Measurements from ENCODE around the gene NLRX1. TPM values are rescaled to one million over a fixed set of nuclear protein-coding genes. Genes with fewer than 3 reads are reported as not detected.
A peak's percentile ranks its signal among the peaks of the same experiment; 100 is the strongest.

Gene NLRX1
- total and polyA plus RNA-seq, 2 donors (not counting 3 experiments of a cell fraction or from before 2014, with no cell fraction given): 15.1 to 15.5 TPM

- peak overlapping the region; percentile 34 for H3K4me2 ChIP-seq (ENCODE audit: insufficient read depth, low read length)
- POLR2A ChIA-PET: no interaction called here
- H3K9me3 ChIP-seq (replicated peaks; ENCODE audit: control insufficient read depth, insufficient read depth, low read length): no peaks in the 10 kb centered on the region
- no peak overlapping the region for H3K9ac ChIP-seq (replicated peaks; ENCODE audit: extremely low read depth, insufficient read depth, low read length)
- H3K4me3 ChIP-seq (replicated peaks in 1 of 3; ENCODE audit: insufficient read depth in 1 of 3, low read depth in 1 of 3, low read length in 3 of 3): no peak overlapping the region
- DNase-seq (ENCODE audit: low read depth, low spot score) (peak; percentile 29), FAIRE-seq (no peak)
- H3K9me1 ChIP-seq (replicated peaks; ENCODE audit: control insufficient read depth, extremely low read depth, insufficient read depth, low read length): no peaks in the 10 kb centered on the region
- no TSS peak for BruUV-seq (replicated peaks)
- CTCF ChIA-PET: interaction anchor here (0.7 to 1.7 kb wide), 5 partner anchors 18 to 162 kb away, joined by 3 to 5 read pairs (median 4); partner anchors contain the start of genes CBL and VPS11
- intact Hi-C loops (cut with micrococcal nuclease) (loop anchor here (1.0 to 5.0 kb wide), 2 partner anchors 22 to 33 kb away; no protein-coding TSS in a partner anchor), dilution Hi-C loops (cut with MboI; ENCODE audit: extremely low pct_ligation_motif_present, low sequenced_read_pairs) (no loop called here)
- peaks cover 59% of the 10 kb centered on the region for H3K79me2 ChIP-seq (ENCODE audit: control insufficient read depth, insufficient read depth, low read length)
- H3K36me3 ChIP-seq (ENCODE audit: control insufficient read depth in 2 of 2, extremely low read depth in 1 of 2, insufficient read depth in 2 of 2, low read length in 2 of 2): peaks cover 1 to 6% of the 10 kb centered on the region in 2 experiments
- H3K27ac ChIP-seq (ENCODE audit: insufficient read depth, low read depth, low read length): peak overlapping the region; percentile 57
- no peaks in the 10 kb centered on the region for H4K20me1 ChIP-seq (replicated peaks; ENCODE audit: control insufficient read depth, extremely low read depth, insufficient read depth, low read length)
- H3K4me1 ChIP-seq (ENCODE audit: control insufficient read depth, extremely low read depth, insufficient read depth, low read length): peaks cover 17% of the 10 kb centered on the region
- H3K27me3 ChIP-seq (ENCODE audit: control insufficient read depth in 2 of 2, insufficient read depth in 2 of 2, low read length in 2 of 2): no peaks in the 10 kb centered on the region
- H2AFZ ChIP-seq (ENCODE audit: low read depth, low read length): no peak overlapping the region
- no peak for TF ChIP-seq MYC (IDR thresholded peaks at IDR 0.05; ENCODE audit: low read depth, low read length)
- no peak for TF ChIP-seq GATA2 (IDR thresholded peaks at IDR 0.05; ENCODE audit: insufficient read depth, insufficient read length, low read depth, low read length)
- TF ChIP-seq FOS (IDR thresholded peaks at IDR 0.05; ENCODE audit: borderline replicate concordance, insufficient read depth, low read length): no peak
- TF ChIP-seq EZH2 (IDR thresholded peaks at IDR 0.05; ENCODE audit: borderline replicate concordance, low read depth, low read length, severe bottlenecking): no peak
- no peak for TF ChIP-seq CTCF (IDR thresholded peaks at IDR 0.05; ENCODE audit: extremely low read depth in 1 of 2, insufficient read depth in 1 of 2, low read depth in 1 of 2, low read length in 2 of 2)
- TF ChIP-seq POLR2A (IDR thresholded peaks at IDR 0.05; ENCODE audit: low read depth, low read length): no peak
- no peak for TF ChIP-seq POLR2AphosphoS5 (IDR thresholded peaks at IDR 0.05; ENCODE audit: insufficient read depth, low read depth, low read length)
- no peak for TF ChIP-seq JUN (IDR thresholded peaks at IDR 0.05; ENCODE audit: borderline replicate concordance, insufficient read depth, insufficient read length, low read depth)
- TF ChIP-seq, protein P1, sequence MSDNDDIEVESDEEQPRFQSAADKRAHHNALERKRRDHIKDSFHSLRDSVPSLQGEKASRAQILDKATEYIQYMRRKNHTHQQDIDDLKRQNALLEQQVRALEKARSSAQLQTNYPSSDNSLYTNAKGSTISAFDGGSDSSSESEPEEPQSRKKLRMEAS (IDR thresholded peaks at IDR 0.05; ENCODE audit: insufficient read depth, insufficient read length): no peak
These were observed 60.8 kb downstream of the NLRX1 start for GRCh38 chr11:119229288-119229672.
